Measurements from ENCODE around the gene CAMK4. TPM values are rescaled to one million over a fixed set of nuclear protein-coding genes. Genes with fewer than 3 reads are reported as not detected.

Gene CAMK4
- total and polyA plus RNA-seq, 9 of the 15 experiments (the other 6 are each of a cell fraction or from before 2014, with no cell fraction given): 0.35 TPM; not detected in 8

DNA sequence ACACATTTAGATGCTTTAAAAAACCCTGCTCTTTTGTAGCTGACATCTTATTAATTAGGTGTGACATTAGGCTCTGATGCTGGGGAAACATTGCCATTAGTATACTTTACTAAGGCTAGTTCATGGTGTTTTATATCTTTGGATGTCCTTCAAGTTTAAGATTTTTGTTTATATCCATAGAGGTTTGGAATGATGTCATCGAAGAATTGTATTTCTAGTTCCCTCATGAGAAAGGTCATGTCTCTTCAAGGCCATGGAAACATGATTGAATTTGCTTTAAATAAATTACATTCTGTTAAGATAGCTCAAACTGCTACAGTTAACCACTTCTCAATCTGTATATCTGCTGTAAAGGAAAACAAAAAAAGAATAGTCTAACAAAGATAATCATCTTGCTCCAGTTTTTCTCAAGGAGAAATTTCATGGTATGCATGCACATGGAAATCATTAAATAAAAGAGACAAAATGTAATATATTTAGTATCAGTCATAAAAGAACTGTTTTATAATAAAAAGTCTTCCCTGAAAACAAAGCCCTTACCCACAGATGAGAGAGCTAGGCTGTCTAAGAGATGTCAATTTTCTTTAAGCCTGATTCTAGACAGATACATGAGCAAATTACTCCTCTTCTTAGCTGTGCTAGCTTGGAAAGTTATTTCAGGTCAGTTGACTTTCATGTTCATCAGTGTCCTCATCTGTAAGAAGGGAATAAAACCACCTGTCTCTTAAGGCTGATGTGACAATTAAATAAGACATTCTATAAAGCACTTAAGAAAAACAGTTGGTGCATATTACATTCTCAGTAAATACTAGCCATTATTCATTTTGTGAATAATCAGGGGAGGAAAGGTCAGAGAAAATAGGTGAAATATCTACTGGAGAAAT, 313.2 kb downstream of the CAMK4 start:
- 0% methylated on average over 1 of the region's 1 CpG for WGBS (ENCODE audit: insufficient coverage, low coverage, missing lambda C conversion rate)
- H3K9me3 ChIP-seq (replicated peaks; ENCODE audit: control insufficient read depth, insufficient read depth, low read depth, low read length): no peaks in the 10 kb centered on the region
- intact Hi-C loops (cut with micrococcal nuclease): no loop called here
- H2AFZ ChIP-seq (ENCODE audit: low read depth, low read length): no peak overlapping the region
- no peak for DNase-seq (ENCODE audit: extremely low read depth in 1 of 4, low spot score in 3 of 4)
- H3K4me2 ChIP-seq (ENCODE audit: insufficient read depth, low read length): no peak overlapping the region
- H3K4me3 ChIP-seq: no peak overlapping the region
- ATAC-seq: no peak
- H3K36me3 ChIP-seq (ENCODE audit: control insufficient read depth, insufficient read depth, low read length): no peaks in the 10 kb centered on the region
- no peaks in the 10 kb centered on the region for H4K20me1 ChIP-seq (replicated peaks; ENCODE audit: control insufficient read depth, insufficient read depth, low read length)
- no peak for TF ChIP-seq ZBTB5 (IDR thresholded peaks at IDR 0.05)
- peak; percentile 21; the same call in 1 of the 2 replicates for TF ChIP-seq ATF3 (IDR thresholded peaks at IDR 0.05)
- TF ChIP-seq ATF3 (CRISPR knock-in tag; conservative IDR thresholded peaks at IDR 0.05): no peak
- no peaks in the 10 kb centered on the region for H3K4me1 ChIP-seq (replicated peaks in 1 of 2; ENCODE audit: control insufficient read depth in 2 of 2, insufficient read depth in 2 of 2, low read length in 2 of 2)
- H3K9me1 ChIP-seq (ENCODE audit: control insufficient read depth, insufficient read depth, low read length): no peaks in the 10 kb centered on the region
- ChIA-PET POLR2A (no interaction called here), CTCF (ENCODE audit: low intra/inter-chr PET ratio) (no interaction called here)
- H3K79me2 ChIP-seq (ENCODE audit: control insufficient read depth, insufficient read depth, low read length): no peaks in the 10 kb centered on the region
- no peaks in the 10 kb centered on the region; a peak in 1 of 5 replicates for H3K27me3 ChIP-seq (ENCODE audit: control insufficient read depth in 2 of 2, insufficient read depth in 2 of 2, low read length in 2 of 2)
- in situ Hi-C loops (cut with MboI): no loop called here
- no peak for FAIRE-seq
- BruUV-seq (replicated peaks): no TSS peak
- H3K9ac ChIP-seq (ENCODE audit: insufficient read depth in 1 of 2, low read depth in 2 of 2, low read length in 2 of 2): no peak overlapping the region
- no peak overlapping the region for H3K27ac ChIP-seq (ENCODE audit: extremely low read depth, low read depth, low read length)

Other genes starting within 250 kb of the CAMK4 start
- 0.09 and 0.41 TPM in 2 replicates for gene TSLP, start 152.7 kb upstream of the CAMK4 start, total RNA-seq (2014; rRNA removed)
- gene TSLP, start 152.7 kb upstream of the CAMK4 start, total RNA-seq (2014; rRNA removed; fragmentation: Illumina TruSeq; extraction: Trizol): 0.80 and 1.1 TPM in 2 replicates
- 0.38 and 0.40 TPM in 2 replicates for gene TSLP, start 152.7 kb upstream of the CAMK4 start, total RNA-seq (2015; rRNA removed; fragmentation: Illumina TruSeq; extraction: Trizol)
- 1.3 and 1.7 TPM in 2 replicates for gene TSLP, start 152.7 kb upstream of the CAMK4 start, total RNA-seq (2021)
- 0.74 and 1.0 TPM in 2 replicates for gene TSLP, start 152.7 kb upstream of the CAMK4 start, polyA plus RNA-seq (2011; rRNA removed)
- 1.6 and 1.8 TPM in 2 replicates for gene TSLP, start 152.7 kb upstream of the CAMK4 start, polyA plus RNA-seq (2014; fragmentation: Illumina TruSeq; extraction: Trizol)
- 1 to 10 TPM; 2.4 to 2.8 TPM for gene TSLP, start 152.7 kb upstream of the CAMK4 start, polyA plus RNA-seq (2014; fragmentation: Nextera tagmentation; extraction: Ambion mirVana)
- gene TSLP, start 152.7 kb upstream of the CAMK4 start, polyA plus RNA-seq (2014; rRNA removed): 1.2 and 1.6 TPM in 2 replicates
- gene WDR36, start 132.0 kb upstream of the CAMK4 start, total RNA-seq (2014; rRNA removed): 40.8 and 52.9 TPM in 2 replicates
- gene WDR36, start 132.0 kb upstream of the CAMK4 start, total RNA-seq (2014; rRNA removed; fragmentation: Illumina TruSeq; extraction: Trizol): 64.9 and 69.0 TPM in 2 replicates
- 60.6 and 63.7 TPM in 2 replicates for gene WDR36, start 132.0 kb upstream of the CAMK4 start, total RNA-seq (2015; rRNA removed; fragmentation: Illumina TruSeq; extraction: Trizol)
- gene WDR36, start 132.0 kb upstream of the CAMK4 start, total RNA-seq (2021): 64.2 and 67.7 TPM in 2 replicates
- gene WDR36, start 132.0 kb upstream of the CAMK4 start, polyA plus RNA-seq (2011; rRNA removed): 49.9 and 68.0 TPM in 2 replicates
- 38.2 and 41.5 TPM in 2 replicates for gene WDR36, start 132.0 kb upstream of the CAMK4 start, polyA plus RNA-seq (2014; fragmentation: Illumina TruSeq; extraction: Trizol)
- gene WDR36, start 132.0 kb upstream of the CAMK4 start, polyA plus RNA-seq (2014; fragmentation: Nextera tagmentation; extraction: Ambion mirVana): 10 to 100 TPM; 28.1 to 32.2 TPM
- 25.7 and 28.8 TPM in 2 replicates for gene WDR36, start 132.0 kb upstream of the CAMK4 start, polyA plus RNA-seq (2014; rRNA removed)